NCI-H2081 treated with DMSO at 0.1 percent for 48 hours (cell line): ENCODE measurements around the gene NXPH2.
A peak's percentile ranks its signal among the peaks of the same experiment; 100 is the strongest.

Experiments
- DNase-seq: peaks from one replicate; lab custom pipeline; 2025; lab: John Stamatoyannopoulos, UW

Gene NXPH2

GRCh38 chr2:138779781-138780445, at the start of gene NXPH2:
Gene NXPH2 (minus strand): TSS chr2:138780390. CDS start chr2:138780241, 149 bp downstream.
- no peak for DNase-seq

- DNase-seq = no peak
Measured at GRCh38 chr2:138829326-138829919, 49.2 kb upstream of the NXPH2 start.

GRCh38 chr2:138827426-138828054, 47.4 kb upstream of the NXPH2 start:
- DNase-seq = peak; percentile 64

GRCh38 chr2:138823666-138824065, 43.5 kb upstream of the NXPH2 start:
- no peak for DNase-seq

GRCh38 chr2:138819964-138820363, 39.8 kb upstream of the NXPH2 start:
- DNase-seq = no peak

DNA sequence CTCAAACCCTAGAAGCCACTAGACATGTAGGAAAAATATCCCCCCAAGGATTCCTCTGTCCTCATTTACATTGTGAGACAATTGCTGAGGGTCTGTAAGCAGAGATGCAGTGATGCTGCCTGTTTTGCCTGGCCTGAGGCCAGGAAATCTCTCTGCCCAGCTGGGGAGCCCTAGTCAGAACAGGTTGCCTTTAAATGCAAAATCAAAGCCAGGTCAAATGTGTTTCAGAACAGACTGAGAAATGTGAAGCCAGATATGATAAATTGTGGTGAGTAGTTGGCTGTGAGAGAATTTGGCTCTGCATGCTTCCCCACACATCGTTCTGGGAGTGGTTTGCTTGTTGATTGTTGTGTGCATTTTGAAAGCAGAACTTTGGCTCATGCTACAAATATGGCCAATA, 38.4 kb upstream of the NXPH2 start:
- no peak for DNase-seq

DNA sequence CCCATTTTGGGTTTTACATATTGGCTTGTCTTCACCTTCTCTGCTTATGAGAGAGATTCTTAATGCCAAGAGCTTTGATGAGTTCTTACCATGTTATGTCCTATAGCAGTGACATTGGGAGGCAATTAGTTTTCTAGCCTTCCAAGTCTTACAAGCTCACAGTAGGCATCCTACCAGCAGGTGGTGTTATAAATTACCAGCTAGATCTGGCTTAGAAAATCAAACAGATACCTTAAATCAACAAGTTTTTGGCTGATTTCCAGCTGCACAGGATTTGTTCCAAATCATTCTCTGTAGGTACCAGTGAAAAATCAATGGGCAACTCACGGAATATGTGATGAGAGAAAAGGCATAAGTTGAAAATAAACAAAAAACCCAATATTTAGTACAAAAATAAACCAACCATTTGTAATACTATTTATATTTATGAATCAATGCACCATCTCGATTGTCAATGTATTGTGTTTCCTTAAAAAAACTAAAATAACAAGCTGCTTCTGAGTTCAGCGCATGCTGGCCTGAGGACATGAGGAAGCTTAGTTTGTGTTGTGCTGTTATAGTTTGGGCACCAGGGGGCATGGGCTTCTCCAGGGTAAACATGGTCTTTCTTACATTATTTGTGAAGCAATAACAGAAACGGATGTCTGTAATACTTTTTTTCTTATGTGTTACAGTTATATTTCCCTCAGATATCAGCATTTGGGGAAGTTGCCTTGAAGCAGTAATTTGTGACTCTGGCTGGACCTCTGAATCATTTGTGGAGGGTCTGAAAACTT, 34.1 kb upstream of the NXPH2 start:
- peak; percentile 28 for DNase-seq

- DNase-seq = no peak
Measured at GRCh38 chr2:138811431-138811830, 31.2 kb upstream of the NXPH2 start.

GRCh38 chr2:138794724-138795123, 14.5 kb upstream of the NXPH2 start:
- DNase-seq = no peak

- no peak for DNase-seq
Measured at GRCh38 chr2:138787053-138787666, 7.0 kb upstream of the NXPH2 start.

GRCh38 chr2:138782383-138782782, 2.2 kb upstream of the NXPH2 start:
- DNase-seq = no peak

GRCh38 chr2:138780908-138781307, 718 bp upstream of the NXPH2 start:
- no peak for DNase-seq

GRCh38 chr2:138780446-138780880, 273 bp upstream of the NXPH2 start:
- DNase-seq = no peak

GRCh38 chr2:138779406-138779780, 797 bp downstream of the NXPH2 start:
- DNase-seq = no peak

GRCh38 chr2:138777996-138778395, 2.2 kb downstream of the NXPH2 start:
- DNase-seq = no peak

DNA sequence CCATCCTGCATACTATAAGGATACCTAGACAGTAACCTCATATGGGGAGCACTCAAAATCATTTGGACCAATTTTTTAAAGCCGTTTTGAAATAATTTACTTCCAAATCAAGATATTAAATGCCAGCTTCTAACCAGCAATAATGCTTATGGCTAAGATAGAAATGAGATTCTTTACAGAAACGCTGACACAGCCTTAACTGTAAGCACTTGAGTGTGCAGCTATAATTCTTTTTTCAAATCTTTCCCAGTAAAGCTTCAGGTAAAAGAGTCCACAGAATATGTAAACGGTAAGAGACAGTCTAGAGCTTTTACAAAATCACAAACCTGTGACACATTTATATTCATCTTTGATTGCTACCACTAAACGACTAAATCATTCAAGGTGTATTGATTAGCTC, 4.5 kb downstream of the NXPH2 start:
- DNase-seq = no peak

GRCh38 chr2:138771534-138771933, 8.7 kb downstream of the NXPH2 start:
- no peak for DNase-seq

GRCh38 chr2:138767101-138767500, 13.1 kb downstream of the NXPH2 start:
- no peak for DNase-seq

DNA sequence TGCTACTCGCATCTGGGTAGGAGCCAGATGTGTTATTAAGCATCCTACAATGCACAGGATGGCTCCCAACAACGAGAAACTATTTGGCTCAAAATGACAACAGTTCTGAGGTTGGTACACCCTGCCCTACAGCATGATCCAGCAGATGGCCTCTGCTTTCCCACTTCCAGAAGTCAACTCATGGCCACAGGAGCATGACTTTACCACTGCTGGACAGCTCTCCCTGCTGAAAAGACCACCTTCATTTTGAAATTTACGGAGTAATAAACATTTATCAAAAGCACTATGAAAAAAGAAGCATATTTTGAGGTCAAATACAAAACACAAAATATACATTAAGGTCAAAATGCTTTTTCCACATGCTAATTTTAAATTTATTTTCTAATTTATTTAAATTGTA, 13.7 kb downstream of the NXPH2 start:
- no peak for DNase-seq

DNA sequence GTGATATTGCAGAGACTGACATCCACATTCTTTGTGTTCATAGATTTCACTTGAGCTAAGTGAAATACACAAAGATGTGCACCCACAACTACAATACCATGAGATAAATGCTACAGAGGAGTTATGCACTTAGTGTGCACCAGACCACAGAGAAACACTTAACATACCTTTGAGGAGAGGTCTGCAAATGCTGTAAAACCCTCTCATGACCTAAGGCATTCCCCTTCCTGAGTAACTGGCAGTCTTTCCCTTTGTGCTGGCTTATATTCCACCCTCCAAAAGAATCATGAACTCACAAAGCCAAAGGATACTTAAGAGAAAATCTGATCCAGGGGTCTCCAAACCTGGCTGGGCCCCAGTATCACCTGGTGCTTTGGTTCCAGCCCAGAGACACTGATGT, 16.2 kb downstream of the NXPH2 start:
- DNase-seq = no peak

DNA sequence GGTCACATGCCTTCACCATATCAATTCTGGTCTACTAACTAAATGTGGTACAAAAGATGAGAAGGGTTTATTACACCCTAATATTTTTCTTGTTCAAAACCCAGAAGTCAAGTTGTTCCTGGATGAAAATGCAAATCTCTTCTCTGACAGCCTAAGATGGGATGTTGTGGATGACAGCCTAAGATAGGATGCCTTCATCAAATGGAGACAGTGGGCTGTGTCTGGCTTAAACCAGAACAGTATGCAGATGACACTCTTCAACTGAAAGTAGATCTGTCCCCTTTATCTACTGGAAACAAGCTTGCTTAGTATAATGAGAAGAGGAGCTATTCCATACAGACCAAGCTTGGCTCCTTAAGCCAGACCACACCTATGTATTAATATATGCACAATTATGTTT, 17.7 kb downstream of the NXPH2 start:
- DNase-seq = no peak

DNA sequence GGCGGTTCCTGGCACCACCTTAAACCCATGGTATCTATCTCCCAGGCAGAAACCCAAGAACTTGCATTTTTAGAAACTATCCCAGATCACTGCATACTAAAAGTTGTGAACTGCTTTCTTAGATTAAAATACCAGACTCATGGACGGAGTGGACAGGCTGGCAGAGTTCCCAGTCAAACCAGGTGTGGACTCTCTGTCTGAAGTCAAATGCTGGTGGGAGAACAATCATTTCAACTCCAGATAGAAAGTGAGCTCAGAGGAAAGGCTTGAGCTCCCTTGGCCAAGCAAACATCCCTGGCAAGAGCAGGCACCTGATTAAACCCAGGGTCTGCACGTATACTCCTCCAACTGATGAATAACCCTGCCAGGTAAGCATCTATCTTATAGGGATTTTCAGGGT, 19.5 kb downstream of the NXPH2 start:
- no peak for DNase-seq
